ENCODE measurements around the gene PLAC1. TPM values are rescaled to one million over a fixed set of nuclear protein-coding genes. Genes with fewer than 3 reads are reported as not detected.

PLAC1 gene
- total and polyA plus RNA-seq, 2 of the 4 experiments (the other 2 are of a cell fraction): 0.36 to 0.74 TPM

DNA sequence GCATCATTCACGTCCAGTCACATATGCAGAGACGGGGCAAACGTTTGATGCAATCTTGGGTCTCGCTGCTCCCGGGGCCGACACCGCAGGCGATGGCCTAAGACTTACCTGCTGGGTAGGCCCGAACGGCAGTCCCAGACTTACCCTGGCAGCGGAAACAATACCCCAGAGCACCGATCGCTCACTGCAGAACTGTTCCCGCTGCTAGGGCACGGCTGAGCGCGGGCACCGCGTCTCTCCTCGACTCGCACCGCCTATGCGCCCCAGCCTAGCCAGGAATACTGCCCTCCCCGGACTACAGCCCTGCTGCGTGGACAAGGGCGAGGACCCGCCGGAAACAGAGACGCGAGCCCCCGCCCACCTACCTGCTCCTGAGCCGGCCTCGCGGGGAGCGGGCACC is 112.1 kb downstream of the PLAC1 start:
- ChIA-PET POLR2A (ENCODE audit: unreplicated experiment) (interaction anchor here (1.1 kb wide), 1 partner anchor 207 kb away, joined by 3 read pairs; no protein-coding TSS in a partner anchor), CTCF (no interaction called here)
- Histone ChIP-seq H4K5ac (ENCODE audit: low read depth, low read length) (no peak overlapping the region), H3K79me1 (ENCODE audit: low read depth in 1 of 2, low read length in 2 of 2) (peaks cover 0 to 15% of the 10 kb centered on the region in 2 experiments; a peak in 2 of 4 replicates), H3K9ac (ENCODE audit: low read depth, low read length) (peak overlapping the region; percentile 32; the same call in 1 of the 2 replicates), H4K91ac (ENCODE audit: insufficient read depth, low read depth, low read length) (no peak overlapping the region), H3K4ac (ENCODE audit: low read depth, low read length) (peak overlapping the region; percentile 12; the same call in 1 of the 2 replicates), H2BK5ac (ENCODE audit: low read depth, low read length, poor library complexity, severe bottlenecking) (no peak overlapping the region), H3K4me1 (ENCODE audit: control insufficient read depth, insufficient read depth, low read length) (peaks cover 5% of the 10 kb centered on the region; the same call in 1 of the 2 replicates), H3K56ac (ENCODE audit: extremely low read depth, insufficient read depth, low read length) (no peak overlapping the region), H3K4me3 (ENCODE audit: insufficient read depth, low read depth, low read length) (no peak overlapping the region), H3K14ac (replicated peaks; ENCODE audit: low read depth, low read length) (no peak overlapping the region), H2AK9ac (replicated peaks; ENCODE audit: low read depth, low read length, poor library complexity) (peak overlapping the region; percentile 18), H2BK15ac (ENCODE audit: low read depth, low read length) (no peak overlapping the region), H3K9me3 (ENCODE audit: control insufficient read depth, insufficient read depth, low read length) (no peaks in the 10 kb centered on the region), H3K27ac (ENCODE audit: insufficient read depth, low read length) (peak overlapping the region; percentile 31; the same call in 1 of the 2 replicates), H2BK20ac (ENCODE audit: low read depth, low read length) (no peak overlapping the region), H2AFZ (replicated peaks; ENCODE audit: low read length, poor library complexity) (no peak overlapping the region), H4K20me1 (ENCODE audit: insufficient read depth, low read length) (peaks cover 12% of the 10 kb centered on the region; the same call in 1 of the 2 replicates), H3K27me3 (ENCODE audit: control insufficient read depth, insufficient read depth, low read length) (no peaks in the 10 kb centered on the region), H3K18ac (ENCODE audit: low read depth, low read length) (no peak overlapping the region; the same call in 1 of the 2 replicates), H4K8ac (ENCODE audit: low read depth in 2 of 2, low read length in 2 of 2) (no peak overlapping the region), H2AK5ac (ENCODE audit: low read depth, low read length) (no peak overlapping the region), H3K4me2 (ENCODE audit: low read depth, low read length) (peak overlapping the region; percentile 72; the same call in 1 of the 2 replicates), H3K36me3 (ENCODE audit: control insufficient read depth, insufficient read depth, low read length) (peaks cover 22% of the 10 kb centered on the region), H2BK120ac (ENCODE audit: low read depth, low read length) (no peak overlapping the region), H3K23ac (ENCODE audit: low read depth, low read length) (no peak overlapping the region), H3K9me1 (ENCODE audit: insufficient read depth, low read length) (0 out of 2 replicates have a peak, but pooled peaks cover 2% of the 10 kb centered on the region)
- dilution Hi-C loops (cut with HindIII; ENCODE audit: low sequenced_read_pairs, unreplicated experiment) (no loop called here), in situ Hi-C loops (cut with MboI; ENCODE audit: low sequenced_read_pairs) (no loop called here), intact Hi-C loops (cut with micrococcal nuclease) (no loop called here)
- DNase-seq (no peak), ATAC-seq (ENCODE audit: low read depth) (no peak)
- no TSS peak for BruUV-seq (replicated peaks)
- TF ChIP-seq MAFK (IDR thresholded peaks at IDR 0.05; ENCODE audit: low read depth, low read length): no peak
- no peak for TF ChIP-seq RCOR1 (IDR thresholded peaks at IDR 0.05; ENCODE audit: insufficient replicate concordance, low read length)
- no peak for TF ChIP-seq BHLHE40 (IDR thresholded peaks at IDR 0.05; ENCODE audit: low read depth, low read length)
- TF ChIP-seq ELK1 (IDR thresholded peaks at IDR 0.05; ENCODE audit: borderline replicate concordance, low read depth, low read length): no peak
- TF ChIP-seq, protein P1, sequence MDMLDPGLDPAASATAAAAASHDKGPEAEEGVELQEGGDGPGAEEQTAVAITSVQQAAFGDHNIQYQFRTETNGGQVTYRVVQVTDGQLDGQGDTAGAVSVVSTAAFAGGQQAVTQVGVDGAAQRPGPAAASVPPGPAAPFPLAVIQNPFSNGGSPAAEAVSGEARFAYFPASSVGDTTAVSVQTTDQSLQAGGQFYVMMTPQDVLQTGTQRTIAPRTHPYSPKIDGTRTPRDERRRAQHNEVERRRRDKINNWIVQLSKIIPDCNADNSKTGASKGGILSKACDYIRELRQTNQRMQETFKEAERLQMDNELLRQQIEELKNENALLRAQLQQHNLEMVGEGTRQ (IDR thresholded peaks at IDR 0.05; ENCODE audit: low read depth, low read length): no peak
- no peak for TF ChIP-seq FOS (IDR thresholded peaks at IDR 0.05; ENCODE audit: low read depth, low read length)
- no peak for TF ChIP-seq NFE2L2 (IDR thresholded peaks at IDR 0.05; ENCODE audit: low read depth, low read length)
- no peak for TF ChIP-seq RFX5 (IDR thresholded peaks at IDR 0.05; ENCODE audit: low read depth, low read length)
- no peak for TF ChIP-seq CHD1 (IDR thresholded peaks at IDR 0.05; ENCODE audit: low read depth, low read length)
- no peak for TF ChIP-seq CEBPB (IDR thresholded peaks at IDR 0.05; ENCODE audit: low read depth, low read length)
- WGBS, 2 experiments (ENCODE audit: extremely low coverage in 2 of 2, insufficient read length in 1 of 2): 59% methylated on average over 8 of the region's 35 CpGs; no CpG with 5 or more reads in 1 of the 2 experiments

Measured in IMR-90 (cell line).